Measurements from ENCODE around the gene TENT5A. TPM values are rescaled to one million over a fixed set of nuclear protein-coding genes. Genes with fewer than 3 reads are reported as not detected.

The TENT5A gene
- total and polyA plus RNA-seq, 2 donors (not counting 3 experiments of a cell fraction or from before 2014, with no cell fraction given): 0.26 to 1.2 TPM

- Histone ChIP-seq H4K20me1 (replicated peaks; ENCODE audit: control insufficient read depth, extremely low read depth, insufficient read depth, low read length) (no peaks in the 10 kb centered on the region), H3K36me3 (ENCODE audit: control insufficient read depth in 2 of 2, extremely low read depth in 1 of 2, insufficient read depth in 2 of 2, low read length in 2 of 2) (no peaks in the 10 kb centered on the region), H3K4me2 (ENCODE audit: insufficient read depth, low read length) (no peak overlapping the region), H3K4me3 (replicated peaks in 1 of 3; ENCODE audit: insufficient read depth in 1 of 3, low read depth in 1 of 3, low read length in 3 of 3) (no peak overlapping the region), H3K27ac (ENCODE audit: insufficient read depth, low read depth, low read length) (no peak overlapping the region), H3K9me3 (replicated peaks; ENCODE audit: control insufficient read depth, insufficient read depth, low read length) (no peaks in the 10 kb centered on the region), H3K4me1 (ENCODE audit: control insufficient read depth, extremely low read depth, insufficient read depth, low read length) (peaks cover 12% of the 10 kb centered on the region), H2AFZ (ENCODE audit: low read depth, low read length) (no peak overlapping the region), H3K79me2 (ENCODE audit: control insufficient read depth, insufficient read depth, low read length) (no peaks in the 10 kb centered on the region), H3K9me1 (replicated peaks; ENCODE audit: control insufficient read depth, extremely low read depth, insufficient read depth, low read length) (no peaks in the 10 kb centered on the region), H3K9ac (replicated peaks; ENCODE audit: extremely low read depth, insufficient read depth, low read length) (no peak overlapping the region), H3K27me3 (ENCODE audit: control insufficient read depth in 2 of 2, insufficient read depth in 2 of 2, low read length in 2 of 2) (peaks cover 13 to 27% of the 10 kb centered on the region in 2 experiments)
- BruUV-seq (replicated peaks): no TSS peak
- dilution Hi-C loops (cut with MboI; ENCODE audit: extremely low pct_ligation_motif_present, low sequenced_read_pairs) (no loop called here), intact Hi-C loops (cut with micrococcal nuclease) (no loop called here)
- FAIRE-seq (no peak), DNase-seq (ENCODE audit: low read depth, low spot score) (no peak)
- TF ChIP-seq GATA2 (IDR thresholded peaks at IDR 0.05; ENCODE audit: insufficient read depth, insufficient read length, low read depth, low read length) (no peak), EZH2 (IDR thresholded peaks at IDR 0.05; ENCODE audit: borderline replicate concordance, low read depth, low read length, severe bottlenecking) (no peak), FOS (IDR thresholded peaks at IDR 0.05; ENCODE audit: borderline replicate concordance, insufficient read depth, low read length) (no peak), POLR2AphosphoS5 (IDR thresholded peaks at IDR 0.05; ENCODE audit: insufficient read depth, low read depth, low read length) (no peak), MAX (IDR thresholded peaks at IDR 0.05; ENCODE audit: insufficient read depth, insufficient read length) (no peak), POLR2A (IDR thresholded peaks at IDR 0.05; ENCODE audit: low read depth, low read length) (no peak), JUN (IDR thresholded peaks at IDR 0.05; ENCODE audit: borderline replicate concordance, insufficient read depth, insufficient read length, low read depth) (no peak), MYC (IDR thresholded peaks at IDR 0.05; ENCODE audit: low read depth, low read length) (no peak), CTCF (IDR thresholded peaks at IDR 0.05; ENCODE audit: extremely low read depth in 1 of 2, insufficient read depth in 1 of 2, low read depth in 1 of 2, low read length in 2 of 2) (no peak)
- POLR2A ChIA-PET: no interaction called here
- CTCF ChIA-PET: no interaction called here
Measured at GRCh38 chr6:81770381-81770780, 17.9 kb upstream of the TENT5A start.
